Fibroblast of lung (primary cell): ENCODE measurements around the gene LHFPL6. TPM values are rescaled to one million over a fixed set of nuclear protein-coding genes. Genes with fewer than 3 reads are reported as not detected.

ENCODE experiments used
- DNase-seq, 2 donors: peaks; one replicate each; pipeline versions ENCODE4 v3.0.0 to v3.0.0-alpha.2; 2010; ENCODE audit warnings: low read depth in 2 of 2
- H2AFZ ChIP-seq: 2 replicates; pipeline ENCODE4 v1.5.1; 2012; ENCODE audit warnings: low read length, control low read depth, inconsistent platforms
- H3K27ac ChIP-seq: 2 replicates; pipeline ENCODE4 v1.5.1; 2011; ENCODE audit warnings: low read length, control low read depth; ENCODE audit not compliant: insufficient read depth
- H3K27me3 ChIP-seq: 2 replicates; pipeline ENCODE4 v1.5.1; 2011; ENCODE audit warnings: mild to moderate bottlenecking, low read length; ENCODE audit not compliant: control insufficient read depth, insufficient read depth
- H3K36me3 ChIP-seq: 2 replicates; pipeline ENCODE4 v1.5.1; 2011; ENCODE audit warnings: low read length; ENCODE audit not compliant: control insufficient read depth, insufficient read depth
- H3K4me1 ChIP-seq: 2 replicates; pipeline ENCODE4 v1.5.1; 2011; ENCODE audit warnings: low read length; ENCODE audit not compliant: control insufficient read depth, insufficient read depth; ENCODE audit errors: extremely low read depth
- H3K4me2 ChIP-seq: 2 replicates; pipeline ENCODE4 v1.5.1; 2011; ENCODE audit warnings: low read length, control low read depth; ENCODE audit not compliant: insufficient read depth; ENCODE audit errors: extremely low read depth
- H3K4me3 ChIP-seq, 4 experiments: fragments of 200-600 bp in 1 of 4; sonication (generic) in 1 of 4; replicated peaks in 1 of 4; 2 replicates each; pipeline ENCODE4 v1.5.1; 2011 to 2016; ENCODE audit warnings: low read length in 4 of 4, low read depth in 3 of 4, mild to moderate bottlenecking in 3 of 4, control low read depth in 2 of 4, inconsistent platforms in 1 of 4, mixed read lengths in 1 of 4; ENCODE audit not compliant: insufficient read depth in 1 of 4; ENCODE audit errors: control extremely low read depth in 1 of 4
- H3K79me2 ChIP-seq: 2 replicates; pipeline ENCODE4 v1.5.1; 2012; ENCODE audit warnings: mild to moderate bottlenecking, low read length, inconsistent platforms; ENCODE audit not compliant: control insufficient read depth, insufficient read depth
- H3K9ac ChIP-seq: 2 replicates; pipeline ENCODE4 v1.5.1; 2011; ENCODE audit warnings: mild to moderate bottlenecking, low read length, control low read depth; ENCODE audit not compliant: insufficient read depth
- H3K9me3 ChIP-seq: 2 replicates; pipeline ENCODE4 v1.5.1; 2012; ENCODE audit warnings: low read depth, low read length; ENCODE audit not compliant: control insufficient read depth, insufficient read depth
- H4K20me1 ChIP-seq: 2 replicates; pipeline ENCODE4 v1.5.1; 2011; ENCODE audit warnings: low read length; ENCODE audit not compliant: control insufficient read depth, insufficient read depth; ENCODE audit errors: extremely low read depth
- CTCF ChIP-seq, 2 donors: IDR thresholded peaks in 1 of 2; conservative IDR thresholded peaks in 1 of 2; 1 replicate in 1 of 2; 2 replicates in 1 of 2; pipeline ENCODE4 v1.5.1; 2011 to 2012; ENCODE audit warnings: low read length in 2 of 2, control low read depth in 1 of 2, inconsistent platforms in 1 of 2, low read depth in 1 of 2, mild to moderate bottlenecking in 1 of 2
- EZH2 ChIP-seq: IDR thresholded peaks from 2 replicates; pipeline ENCODE4 v1.5.1; 2012; ENCODE audit warnings: low read length, control low read depth, mild to moderate bottlenecking; ENCODE audit errors: missing control alignments
- polyA plus RNA-seq, 2 donors: library from polyadenylated mRNA; depleted of rRNA in 1 of 2; stranded (reverse) in 1 of 2; unstranded in 1 of 2; fragments of >200 nt; gene quantifications; 2 replicates each; pipeline ENCODE4 v1.2.1, GENCODE V29; 2011 to 2012; ENCODE audit warnings: missing spikeins in 1 of 2
- total RNA-seq: library from RNA; depleted of rRNA; stranded (reverse); fragments of >200 nt; gene quantifications from 2 replicates; pipeline ENCODE4 v1.2.1, GENCODE V29; 2014

The LHFPL6 gene
- total and polyA plus RNA-seq, 2 donors (not counting 1 experiment from before 2014, with no cell fraction given) = 42.4 to 86.8 TPM

DNA sequence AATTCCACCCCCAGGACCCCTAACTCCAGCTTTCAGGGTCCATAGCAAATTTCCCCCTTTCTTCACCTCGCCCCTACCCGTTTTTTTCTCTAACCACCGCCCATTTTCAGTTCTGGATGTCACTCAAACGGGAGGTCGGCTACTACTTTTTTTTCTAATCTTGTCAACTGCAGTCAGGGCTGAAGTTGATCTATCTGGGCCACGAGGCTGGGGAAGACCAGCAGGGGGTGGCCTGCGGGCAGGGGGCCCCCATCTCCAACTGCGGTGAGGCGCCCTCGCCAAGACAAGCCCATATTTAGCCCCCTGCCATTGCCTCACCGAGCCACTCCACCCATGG lies 748 bp downstream of the LHFPL6 start:
- peaks cover 12% of the 10 kb centered on the region for H3K4me1 ChIP-seq
- H4K20me1 ChIP-seq = no peaks in the 10 kb centered on the region
- no peak for DNase-seq
- peak overlapping the region; percentile 76 for H3K9ac ChIP-seq
- H3K4me3 ChIP-seq = peak overlapping the region; percentile 70 to 90 (median 80)
- peak overlapping the region; percentile 89 for H3K27ac ChIP-seq
- peak overlapping the region; percentile 88 for H3K4me2 ChIP-seq
- H3K9me3 ChIP-seq = no peaks in the 10 kb centered on the region
- peaks cover 24% of the 10 kb centered on the region for H3K79me2 ChIP-seq
- H3K36me3 ChIP-seq = no peaks in the 10 kb centered on the region
- TF ChIP-seq CTCF (conservative IDR thresholded peaks at IDR 0.05 in 1 of 2, IDR thresholded peaks at IDR 0.05 in 1 of 2; ENCODE audit: low read depth in 1 of 2, low read length in 2 of 2) (no peak), EZH2 (no peak)
- H2AFZ ChIP-seq = peak overlapping the region; percentile 60
- H3K27me3 ChIP-seq = no peaks in the 10 kb centered on the region

GRCh38 chr13:39601636-39602035 lies 1.4 kb downstream of the LHFPL6 start:
- Histone ChIP-seq H3K9me3 (no peaks in the 10 kb centered on the region), H2AFZ (peak overlapping the region; percentile 21), H4K20me1 (no peaks in the 10 kb centered on the region), H3K36me3 (no peaks in the 10 kb centered on the region), H3K4me3 (peak overlapping the region; percentile 70 to 90 (median 80)), H3K9ac (no peak overlapping the region), H3K79me2 (peaks cover 26% of the 10 kb centered on the region), H3K4me2 (peak overlapping the region; percentile 88), H3K27ac (peak overlapping the region; percentile 89), H3K4me1 (peaks cover 12% of the 10 kb centered on the region), H3K27me3 (no peaks in the 10 kb centered on the region)
- TF ChIP-seq CTCF (conservative IDR thresholded peaks at IDR 0.05 in 1 of 2, IDR thresholded peaks at IDR 0.05 in 1 of 2; ENCODE audit: low read depth in 1 of 2, low read length in 2 of 2) = no peak
- no peak for TF ChIP-seq EZH2
- no peak for DNase-seq

- Histone ChIP-seq H3K79me2 (peaks cover 29% of the 10 kb centered on the region), H2AFZ (peak overlapping the region; percentile 24), H3K4me2 (peak overlapping the region; percentile 88), H3K9me3 (no peaks in the 10 kb centered on the region), H3K36me3 (no peaks in the 10 kb centered on the region), H3K27me3 (no peaks in the 10 kb centered on the region), H3K4me1 (peaks cover 12% of the 10 kb centered on the region), H4K20me1 (no peaks in the 10 kb centered on the region), H3K9ac (no peak overlapping the region), H3K27ac (no peak overlapping the region), H3K4me3 (peak overlapping the region; percentile 70 to 90 (median 80))
- no peak for DNase-seq
- no peak for TF ChIP-seq EZH2
- peak; percentile 19 to 34 for TF ChIP-seq CTCF (conservative IDR thresholded peaks at IDR 0.05 in 1 of 2, IDR thresholded peaks at IDR 0.05 in 1 of 2; ENCODE audit: low read depth in 1 of 2, low read length in 2 of 2)
Observed at GRCh38 chr13:39600766-39601165, 2.2 kb downstream of the LHFPL6 start.
